Measurements from ENCODE around the gene COL8A1.
A peak's percentile ranks its signal among the peaks of the same experiment; 100 is the strongest.

The COL8A1 gene

DNA sequence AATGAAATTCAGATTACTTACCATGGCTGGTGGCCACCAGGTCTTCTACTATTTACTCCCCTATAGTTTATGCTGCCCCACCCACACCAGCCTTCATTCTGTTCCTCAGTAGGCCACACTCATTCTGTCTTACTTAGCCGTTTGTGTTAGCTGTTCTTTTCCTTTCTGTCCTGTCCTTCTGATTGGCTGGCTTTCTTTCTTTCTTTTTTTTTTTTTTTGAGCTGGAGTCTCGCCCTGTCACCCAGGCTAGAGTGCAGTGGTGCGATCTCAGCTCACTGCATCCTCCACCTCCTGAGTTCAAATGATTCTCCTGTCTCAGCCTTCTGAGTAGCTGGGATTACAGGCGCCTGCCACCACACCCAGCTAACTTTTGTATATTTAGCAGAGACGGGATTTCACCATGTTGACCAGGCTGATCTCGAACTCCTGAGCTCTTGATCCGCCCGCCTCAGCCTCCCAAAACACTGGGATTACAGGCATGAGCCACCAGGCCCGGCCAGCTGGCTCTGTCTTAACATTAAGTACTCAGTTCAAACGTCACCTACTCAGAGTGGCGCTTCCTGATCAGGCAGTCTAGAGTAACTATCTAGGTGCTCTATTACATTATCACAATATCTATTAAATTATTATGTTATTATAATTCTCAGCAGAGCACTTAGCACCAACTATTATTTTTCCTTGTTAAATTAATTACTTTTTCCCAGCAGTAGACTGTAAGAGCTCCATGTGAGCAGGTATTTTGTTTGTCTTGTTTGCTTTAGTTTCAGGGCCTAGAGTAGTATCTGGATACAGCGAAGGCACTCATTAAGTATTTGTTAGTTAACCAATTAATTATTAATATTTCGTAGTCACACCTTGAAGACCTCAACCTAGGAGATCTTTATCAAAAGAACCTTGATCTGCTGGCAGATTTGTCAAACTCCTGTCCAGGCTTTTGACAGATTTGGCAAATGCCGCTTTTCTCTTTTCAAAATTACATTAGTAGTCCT, 185.6 kb downstream of the COL8A1 start:
- DNase-seq = peak; percentile 22
- no peak overlapping the region for H3K4me2 ChIP-seq (ENCODE audit: low read length)
- H3K4me3 ChIP-seq (ENCODE audit: low read length) = no peak overlapping the region
- H3K27me3 ChIP-seq (ENCODE audit: insufficient read depth, low read length, poor library complexity) = no peaks in the 10 kb centered on the region
- H3K79me2 ChIP-seq (ENCODE audit: control insufficient read depth, insufficient read depth, low read length) = peaks cover 7% of the 10 kb centered on the region
- no peak overlapping the region for H3K56ac ChIP-seq (ENCODE audit: low read length)
- H3K9ac ChIP-seq (ENCODE audit: low read length) = no peak overlapping the region
- no peak overlapping the region for H3K27ac ChIP-seq (ENCODE audit: low read depth, low read length)
- H3K18ac ChIP-seq (ENCODE audit: low read length) = no peak overlapping the region
- H3K23ac ChIP-seq (ENCODE audit: low read length) = no peak overlapping the region
- H2AK5ac ChIP-seq (ENCODE audit: low read length) = no peak overlapping the region
- H3K79me1 ChIP-seq (ENCODE audit: low read length) = peaks cover 2% of the 10 kb centered on the region
- H4K8ac ChIP-seq (ENCODE audit: low read depth, low read length) = no peak overlapping the region
- H2BK5ac ChIP-seq (ENCODE audit: low read length) = no peak overlapping the region
- no peak overlapping the region for H2BK120ac ChIP-seq (ENCODE audit: low read depth, low read length)
- H2BK15ac ChIP-seq (replicated peaks; ENCODE audit: low read depth) = no peak overlapping the region
- no peaks in the 10 kb centered on the region for H3K4me1 ChIP-seq (ENCODE audit: control insufficient read depth, low read depth, low read length)
- no peaks in the 10 kb centered on the region for H3K36me3 ChIP-seq (ENCODE audit: control insufficient read depth, insufficient read depth, low read length)
- no CpG with 5 or more reads among the region's 14 CpGs for WGBS (ENCODE audit: extremely low coverage, insufficient coverage, low lambda C conversion rate)
- H4K5ac ChIP-seq (ENCODE audit: low read length) = no peak overlapping the region
- no peak overlapping the region for H3K4ac ChIP-seq (ENCODE audit: low read depth, low read length)

DNA sequence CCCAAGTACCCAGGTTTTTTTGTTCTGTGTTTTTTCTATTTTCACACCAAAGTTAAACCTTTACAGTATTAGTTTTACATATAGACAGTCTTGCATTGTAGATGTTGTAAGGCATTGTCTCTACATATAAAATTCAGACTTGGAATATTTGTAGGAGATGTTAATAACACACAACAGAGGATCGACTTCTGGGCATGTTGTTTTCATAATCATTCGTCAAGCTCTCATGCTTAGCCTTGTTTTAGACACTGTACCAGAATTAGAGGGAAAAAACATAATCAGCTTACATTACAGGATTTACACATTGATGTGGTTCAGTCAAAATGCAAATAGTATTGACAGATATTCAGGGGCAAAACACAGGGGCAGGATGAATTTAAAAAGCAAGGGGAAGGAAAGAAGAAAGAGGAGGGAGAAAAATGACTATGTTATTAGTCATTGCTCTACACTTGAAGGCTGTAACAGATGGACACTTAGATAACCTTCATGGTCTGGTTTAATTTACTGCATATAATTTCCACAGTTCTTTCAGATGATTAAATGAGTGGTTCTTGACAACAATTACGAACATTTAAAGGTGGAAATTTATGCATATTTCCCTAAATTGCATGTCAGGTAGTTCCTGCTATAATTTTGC, 186.7 kb downstream of the COL8A1 start:
- Histone ChIP-seq H3K4me3 (ENCODE audit: low read length) (no peak overlapping the region), H2BK5ac (ENCODE audit: low read length) (no peak overlapping the region)
- DNase-seq = no peak

DNA sequence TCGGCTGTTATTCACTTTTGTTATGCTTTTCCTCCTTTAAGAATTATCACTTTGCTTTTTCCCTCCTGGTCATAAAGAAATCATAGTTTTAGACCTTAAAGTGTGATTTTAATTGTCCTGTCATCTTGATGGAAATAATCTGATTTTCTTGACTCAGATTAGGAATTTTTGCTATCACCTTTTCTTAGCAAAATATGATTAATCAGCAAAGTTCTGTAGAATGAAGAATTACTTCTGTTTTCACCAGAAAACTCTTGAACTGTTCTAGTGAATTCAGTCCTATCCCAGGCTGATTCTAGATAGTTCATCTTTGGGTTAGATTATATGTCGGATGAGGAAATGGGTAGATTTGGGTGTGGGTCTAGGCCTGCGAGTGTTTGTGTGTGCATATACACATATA, 191.4 kb downstream of the COL8A1 start:
- H4K5ac ChIP-seq (ENCODE audit: low read length) = no peak overlapping the region
- WGBS (ENCODE audit: extremely low coverage, insufficient coverage, low lambda C conversion rate) = no CpG with 5 or more reads among the region's 3 CpGs

More for the DNA sequence above, 186.7 kb downstream of the COL8A1 start:
- no peak overlapping the region for H2BK120ac ChIP-seq (ENCODE audit: low read depth, low read length)
- H3K27me3 ChIP-seq (ENCODE audit: insufficient read depth, low read length, poor library complexity) = no peaks in the 10 kb centered on the region
- no peak overlapping the region for H3K4ac ChIP-seq (ENCODE audit: low read depth, low read length)
- H3K4me1 ChIP-seq (ENCODE audit: control insufficient read depth, low read depth, low read length) = no peaks in the 10 kb centered on the region
- no CpG with 5 or more reads among the region's 3 CpGs for WGBS (ENCODE audit: extremely low coverage, insufficient coverage, low lambda C conversion rate)
- no peak overlapping the region for H3K9ac ChIP-seq (ENCODE audit: low read length)
- no peak overlapping the region for H4K5ac ChIP-seq (ENCODE audit: low read length)
- H3K36me3 ChIP-seq (ENCODE audit: control insufficient read depth, insufficient read depth, low read length) = no peaks in the 10 kb centered on the region
- H3K4me2 ChIP-seq (ENCODE audit: low read length) = no peak overlapping the region
- no peak overlapping the region for H3K23ac ChIP-seq (ENCODE audit: low read length)
- H4K8ac ChIP-seq (ENCODE audit: low read depth, low read length) = no peak overlapping the region
- peaks cover 4% of the 10 kb centered on the region for H3K79me1 ChIP-seq (ENCODE audit: low read length)
- H2BK15ac ChIP-seq (replicated peaks; ENCODE audit: low read depth) = no peak overlapping the region
- H3K18ac ChIP-seq (ENCODE audit: low read length) = no peak overlapping the region
- H3K79me2 ChIP-seq (ENCODE audit: control insufficient read depth, insufficient read depth, low read length) = peaks cover 5% of the 10 kb centered on the region
- H3K27ac ChIP-seq (ENCODE audit: low read depth, low read length) = no peak overlapping the region
- no peak overlapping the region for H2AK5ac ChIP-seq (ENCODE audit: low read length)
- no peak overlapping the region for H3K56ac ChIP-seq (ENCODE audit: low read length)

DNA sequence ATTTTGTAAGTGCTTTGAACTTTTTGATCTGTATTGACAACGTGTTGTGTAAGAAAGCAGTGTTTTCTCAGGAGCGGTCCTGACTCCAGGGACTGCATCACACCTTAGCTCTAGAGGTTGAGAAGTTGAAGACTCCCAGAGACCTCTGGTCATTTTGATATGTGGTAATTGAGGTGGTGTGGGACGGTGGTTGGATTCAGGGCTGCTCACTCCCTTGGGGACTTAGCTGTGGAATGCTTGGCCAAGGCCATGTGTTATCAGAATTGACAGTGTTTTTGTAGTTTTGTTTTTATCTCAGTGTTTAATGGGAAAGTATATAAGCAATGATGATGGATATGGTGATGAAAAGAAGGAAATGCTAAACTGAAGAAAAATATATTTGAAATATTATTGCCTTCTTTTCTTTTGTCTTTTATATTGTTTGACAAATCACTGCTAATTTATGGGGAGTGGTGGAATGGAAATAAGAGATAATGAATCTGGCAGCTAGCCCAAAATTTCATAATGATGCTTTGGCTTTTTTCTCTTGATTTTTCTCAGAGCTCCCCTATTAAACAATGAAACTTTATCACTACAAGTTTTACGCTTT, 195.3 kb downstream of the COL8A1 start:
- H2AK5ac ChIP-seq (ENCODE audit: low read length) = no peak overlapping the region
- H2BK5ac ChIP-seq (ENCODE audit: low read length) = no peak overlapping the region
- H2BK15ac ChIP-seq (replicated peaks; ENCODE audit: low read depth) = no peak overlapping the region
- no peak overlapping the region for H3K27ac ChIP-seq (ENCODE audit: low read depth, low read length)
- H3K18ac ChIP-seq (ENCODE audit: low read length) = no peak overlapping the region
- no CpG with 5 or more reads among the region's 4 CpGs for WGBS (ENCODE audit: extremely low coverage, insufficient coverage, low lambda C conversion rate)
- no peak overlapping the region for H3K56ac ChIP-seq (ENCODE audit: low read length)
- H3K4me1 ChIP-seq (ENCODE audit: control insufficient read depth, low read depth, low read length) = no peaks in the 10 kb centered on the region
- H3K4me3 ChIP-seq (ENCODE audit: low read length) = no peak overlapping the region
- H3K4ac ChIP-seq (ENCODE audit: low read depth, low read length) = no peak overlapping the region
- no peak overlapping the region for H3K4me2 ChIP-seq (ENCODE audit: low read length)
- no peak overlapping the region for H4K5ac ChIP-seq (ENCODE audit: low read length)
- DNase-seq = no peak
- no peaks in the 10 kb centered on the region for H3K36me3 ChIP-seq (ENCODE audit: control insufficient read depth, insufficient read depth, low read length)
- H4K8ac ChIP-seq (ENCODE audit: low read depth, low read length) = no peak overlapping the region
- no peak overlapping the region for H3K23ac ChIP-seq (ENCODE audit: low read length)
- H3K79me1 ChIP-seq (ENCODE audit: low read length) = peaks cover 17% of the 10 kb centered on the region
- H3K79me2 ChIP-seq (ENCODE audit: control insufficient read depth, insufficient read depth, low read length) = peaks cover 5% of the 10 kb centered on the region
- H3K27me3 ChIP-seq (ENCODE audit: insufficient read depth, low read length, poor library complexity) = no peaks in the 10 kb centered on the region
- H3K9ac ChIP-seq (ENCODE audit: low read length) = no peak overlapping the region
- H2BK120ac ChIP-seq (ENCODE audit: low read depth, low read length) = no peak overlapping the region

More for the DNA sequence above, 191.4 kb downstream of the COL8A1 start:
- Histone ChIP-seq H2BK120ac (ENCODE audit: low read depth, low read length) (no peak overlapping the region), H3K4ac (ENCODE audit: low read depth, low read length) (no peak overlapping the region), H2AK5ac (ENCODE audit: low read length) (no peak overlapping the region), H3K4me2 (ENCODE audit: low read length) (no peak overlapping the region), H3K56ac (ENCODE audit: low read length) (no peak overlapping the region), H3K9ac (ENCODE audit: low read length) (no peak overlapping the region), H3K4me3 (ENCODE audit: low read length) (no peak overlapping the region), H2BK5ac (ENCODE audit: low read length) (no peak overlapping the region), H3K18ac (ENCODE audit: low read length) (no peak overlapping the region), H3K79me2 (ENCODE audit: control insufficient read depth, insufficient read depth, low read length) (peaks cover 2% of the 10 kb centered on the region), H3K23ac (ENCODE audit: low read length) (no peak overlapping the region), H3K27ac (ENCODE audit: low read depth, low read length) (no peak overlapping the region), H3K4me1 (ENCODE audit: control insufficient read depth, low read depth, low read length) (no peaks in the 10 kb centered on the region), H3K27me3 (ENCODE audit: insufficient read depth, low read length, poor library complexity) (no peaks in the 10 kb centered on the region), H2BK15ac (replicated peaks; ENCODE audit: low read depth) (no peak overlapping the region), H3K36me3 (ENCODE audit: control insufficient read depth, insufficient read depth, low read length) (no peaks in the 10 kb centered on the region), H3K79me1 (ENCODE audit: low read length) (peaks cover 5% of the 10 kb centered on the region), H4K8ac (ENCODE audit: low read depth, low read length) (no peak overlapping the region)
- DNase-seq = no peak

DNA sequence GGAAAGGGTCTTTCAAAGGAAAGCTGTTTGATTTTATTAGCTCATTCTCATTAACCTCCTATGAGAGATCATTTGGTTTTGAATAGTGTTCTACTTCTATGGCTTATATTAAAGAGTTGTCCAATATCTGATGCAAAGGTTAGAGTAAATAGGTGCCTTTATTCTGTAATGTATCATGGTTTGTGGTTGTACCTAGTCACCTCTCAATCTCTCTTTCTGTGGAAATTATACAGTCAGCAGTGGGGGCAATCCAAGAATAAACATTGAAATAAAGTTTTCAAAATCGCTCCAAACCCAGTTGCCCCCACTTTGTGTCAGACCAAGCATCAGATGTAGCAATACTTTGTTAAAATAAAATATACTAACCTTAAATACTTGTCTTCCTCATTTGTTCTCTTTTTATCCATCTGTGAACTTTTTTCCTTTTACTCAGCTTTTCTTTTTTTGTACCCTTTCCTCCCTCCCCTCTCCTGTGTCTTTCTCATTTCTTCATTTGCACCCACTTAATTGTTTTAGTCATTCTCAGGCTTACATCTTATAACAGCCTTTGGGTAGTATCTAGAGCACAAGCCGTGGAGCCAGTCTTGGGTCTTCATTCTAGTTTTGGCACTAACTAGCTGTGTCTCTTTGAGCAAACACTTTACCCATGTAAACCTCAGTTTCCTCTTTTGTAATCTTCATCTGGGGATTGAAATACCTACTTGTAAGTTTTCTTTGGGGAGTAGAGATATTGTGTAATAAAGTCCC, 196.0 kb downstream of the COL8A1 start:
- H3K36me3 ChIP-seq (ENCODE audit: control insufficient read depth, insufficient read depth, low read length) = no peaks in the 10 kb centered on the region
- no peak overlapping the region for H4K5ac ChIP-seq (ENCODE audit: low read length)
- H3K18ac ChIP-seq (ENCODE audit: low read length) = no peak overlapping the region
- H4K8ac ChIP-seq (ENCODE audit: low read depth, low read length) = no peak overlapping the region
- H3K9ac ChIP-seq (ENCODE audit: low read length) = no peak overlapping the region
- H3K79me1 ChIP-seq (ENCODE audit: low read length) = peaks cover 15% of the 10 kb centered on the region
- peaks cover 5% of the 10 kb centered on the region for H3K79me2 ChIP-seq (ENCODE audit: control insufficient read depth, insufficient read depth, low read length)
- no peak overlapping the region for H3K4me3 ChIP-seq (ENCODE audit: low read length)
- no peak overlapping the region for H2BK120ac ChIP-seq (ENCODE audit: low read depth, low read length)
- no peak overlapping the region for H3K23ac ChIP-seq (ENCODE audit: low read length)
- no peaks in the 10 kb centered on the region for H3K27me3 ChIP-seq (ENCODE audit: insufficient read depth, low read length, poor library complexity)
- H2AK5ac ChIP-seq (ENCODE audit: low read length) = no peak overlapping the region
- H3K4me2 ChIP-seq (ENCODE audit: low read length) = no peak overlapping the region
- no peak overlapping the region for H3K56ac ChIP-seq (ENCODE audit: low read length)
- H2BK15ac ChIP-seq (replicated peaks; ENCODE audit: low read depth) = no peak overlapping the region
- DNase-seq = no peak
- H3K4me1 ChIP-seq (ENCODE audit: control insufficient read depth, low read depth, low read length) = no peaks in the 10 kb centered on the region
- H3K27ac ChIP-seq (ENCODE audit: low read depth, low read length) = no peak overlapping the region
- WGBS (ENCODE audit: extremely low coverage, insufficient coverage, low lambda C conversion rate) = no CpG with 5 or more reads among the region's 2 CpGs
- H2BK5ac ChIP-seq (ENCODE audit: low read length) = no peak overlapping the region
- H3K4ac ChIP-seq (ENCODE audit: low read depth, low read length) = no peak overlapping the region
